HepG2 (cell line): Measurements from ENCODE around the gene JMJD4. TPM values are rescaled to one million over a fixed set of nuclear protein-coding genes. Genes with fewer than 3 reads are reported as not detected.

Experiments
- CTCF ChIP-seq: sonication (generic); formaldehyde crosslinking; IDR thresholded peaks from 2 replicates; pipeline ENCODE4 v1.5.0; 2020; ENCODE audit warnings: mild to moderate bottlenecking, missing genetic modification reagents, moderate library complexity
- HDAC1 ChIP-seq: sonication (generic); formaldehyde crosslinking; IDR thresholded peaks from 2 replicates; pipeline ENCODE4 v1.5.1; 2020; ENCODE audit warnings: mild to moderate bottlenecking, missing genetic modification reagents
- IRF1 ChIP-seq: sonication (generic); formaldehyde crosslinking; IDR thresholded peaks from 2 replicates; pipeline ENCODE4 v1.4.0; 2020; ENCODE audit warnings: low read depth, mild to moderate bottlenecking, missing genetic modification reagents
- KAT2B ChIP-seq: fragments of 150-350 bp; IDR thresholded peaks from 2 replicates; pipeline ENCODE4 v1.6.1; 2014; ENCODE audit warnings: low read depth, low read length, borderline replicate concordance
- MTERF4 ChIP-seq: sonication (generic); formaldehyde crosslinking; IDR thresholded peaks from 2 replicates; pipeline ENCODE4 v1.8.0; 2023; ENCODE audit warnings: mild to moderate bottlenecking, missing genetic modification reagents
- POLR2A ChIP-seq, 2 experiments: IDR thresholded peaks; 2 replicates each; pipeline ENCODE4 v1.6.1; 2011; ENCODE audit warnings: low read depth in 2 of 2, low read length in 2 of 2, mild to moderate bottlenecking in 1 of 2, moderate library complexity in 1 of 2; ENCODE audit not compliant: insufficient read depth in 1 of 2
- PRMT3 ChIP-seq: sonication (generic); formaldehyde crosslinking; IDR thresholded peaks from 2 replicates; pipeline ENCODE4 v1.8.1; 2022; ENCODE audit warnings: low read depth, mild to moderate bottlenecking, moderate library complexity, missing genetic modification reagents, borderline replicate concordance
- SMARCE1 ChIP-seq: fragments of 450-650 bp; IDR thresholded peaks from 2 replicates; pipeline ENCODE4 v1.6.1; 2017; ENCODE audit warnings: borderline replicate concordance
- TAF15 ChIP-seq: fragments of 200-400 bp; formaldehyde crosslinking; IDR thresholded peaks from one replicate; pipeline ENCODE4 v1.6.1; 2018; ENCODE audit warnings: mild to moderate bottlenecking, low read depth, low read length; ENCODE audit not compliant: poor library complexity, severe bottlenecking
- YY1 ChIP-seq: IDR thresholded peaks from 2 replicates; pipeline ENCODE4 v1.6.1; 2011; ENCODE audit warnings: low read length, low read depth, moderate library complexity, mild to moderate bottlenecking; ENCODE audit not compliant: insufficient read depth, insufficient replicate concordance
- ZBTB42 ChIP-seq: sonication (generic); formaldehyde crosslinking; IDR thresholded peaks from 2 replicates; pipeline ENCODE4 v1.5.0; 2020; ENCODE audit warnings: mild to moderate bottlenecking, missing genetic modification reagents
- ZBTB8A ChIP-seq: sonication (generic); formaldehyde crosslinking; IDR thresholded peaks from 2 replicates; pipeline ENCODE4 v1.4.0; 2020; ENCODE audit warnings: mild to moderate bottlenecking, low read depth, missing genetic modification reagents, borderline replicate concordance
- ZNF30 ChIP-seq: sonication (generic); formaldehyde crosslinking; IDR thresholded peaks from 2 replicates; pipeline ENCODE4 v1.5.0; 2020; ENCODE audit warnings: mild to moderate bottlenecking, missing genetic modification reagents
- ZNF362 ChIP-seq: sonication (generic); formaldehyde crosslinking; IDR thresholded peaks from 2 replicates; pipeline ENCODE4 v1.4.0; 2020; ENCODE audit warnings: missing genetic modification reagents, mild to moderate bottlenecking, borderline replicate concordance
- ZNF441 ChIP-seq: sonication (generic); formaldehyde crosslinking; IDR thresholded peaks from 2 replicates; pipeline ENCODE4 v1.7.0; 2021; ENCODE audit warnings: missing genetic modification reagents, borderline replicate concordance
- ZNF546 ChIP-seq: sonication (generic); formaldehyde crosslinking; conservative IDR thresholded peaks from 2 replicates; pipeline ENCODE4 v1.8.1; 2023; ENCODE audit warnings: mild to moderate bottlenecking, missing genetic modification reagents
- ZNF574 ChIP-seq: sonication (generic); formaldehyde crosslinking; IDR thresholded peaks from 2 replicates; pipeline ENCODE4 v1.4.0; 2020; ENCODE audit warnings: missing genetic modification reagents
- ZSCAN20 ChIP-seq: sonication (generic); formaldehyde crosslinking; IDR thresholded peaks from 2 replicates; pipeline ENCODE4 v1.4.0; 2020; ENCODE audit warnings: missing genetic modification reagents, mild to moderate bottlenecking, borderline replicate concordance
- ZZZ3 ChIP-seq: sonication (generic); formaldehyde crosslinking; IDR thresholded peaks from 2 replicates; pipeline ENCODE4 v1.4.0; 2020; ENCODE audit warnings: missing genetic modification reagents, mild to moderate bottlenecking, borderline replicate concordance
- polyA plus RNA-seq, 8 experiments: library from polyadenylated mRNA; depleted of rRNA in 3 of 8; stranded (reverse) in 7 of 8; unstranded in 1 of 8; fragments of >200 nt; fragmentation: Illumina TruSeq in 4 of 8; extraction: Trizol in 4 of 8; gene quantifications; 2 replicates each; pipeline versions ENCODE4 v1.2.1 to v1.2.3, GENCODE V29; 2011 to 2016; ENCODE audit warnings: low read depth in 4 of 8, missing spikeins in 1 of 8, mixed read lengths in 1 of 8; ENCODE audit not compliant: insufficient read depth in 1 of 8
- total RNA-seq, 5 experiments: library from RNA; depleted of rRNA; stranded (reverse); fragments of >200 nt; fragmentation: Illumina TruSeq; extraction: Trizol; gene quantifications; 2 replicates each; pipeline ENCODE4 v1.2.3, GENCODE V29; 2016; ENCODE audit warnings: low read depth in 1 of 5

JMJD4 gene
- total and polyA plus RNA-seq, 2 of the 13 experiments (the other 11 are each of a cell fraction or from before 2014, with no cell fraction given) = 10.2 to 29.0 TPM

- TF ChIP-seq POLR2A (IDR thresholded peaks at IDR 0.05; ENCODE audit: insufficient read depth in 1 of 2, low read depth in 2 of 2, low read length in 2 of 2) = peak in 1 of 2 experiments; percentile 82; a peak in 2 of 4 replicates
- peak; percentile 95 for TF ChIP-seq ZZZ3 (CRISPR knock-in tag)
- peak; percentile 80 for TF ChIP-seq YY1
- TF ChIP-seq IRF1 (CRISPR knock-in tag) = peak; percentile 27; the same call in 1 of the 2 replicates
- TF ChIP-seq ZNF574 = peak; percentile 96
- no peak for TF ChIP-seq ZBTB42 (CRISPR knock-in tag)
- no peak for TF ChIP-seq KAT2B
- peak; percentile 49; the same call in 1 of the 2 replicates for TF ChIP-seq ZNF441 (CRISPR knock-in tag)
- peak; percentile 20; the same call in 1 of the 2 replicates for TF ChIP-seq CTCF (CRISPR knock-in tag)
- TF ChIP-seq MTERF4 (CRISPR knock-in tag) = peak; percentile 78; the same call in 1 of the 2 replicates
- no peak for TF ChIP-seq SMARCE1
- no peak for TF ChIP-seq TAF15
- TF ChIP-seq PRMT3 (CRISPR knock-in tag) = peak; percentile 87; the same call in 1 of the 2 replicates
- TF ChIP-seq ZNF546 (CRISPR knock-in tag) = no peak
- peak; percentile 81; the same call in 1 of the 2 replicates for TF ChIP-seq ZSCAN20 (CRISPR knock-in tag)
- TF ChIP-seq ZNF362 = peak; percentile 73; the same call in 1 of the 2 replicates
- TF ChIP-seq ZNF30 = peak; percentile 56; the same call in 1 of the 2 replicates
- peak; percentile 96 for TF ChIP-seq HDAC1 (CRISPR knock-in tag)
- TF ChIP-seq ZBTB8A (CRISPR knock-in tag) = peak; percentile 40; the same call in 1 of the 2 replicates
Observed at GRCh38 chr1:227734856-227735538, at the start of gene JMJD4, which contains the start of gene SNAP47 (continued).
